ENCODE measurements around the gene ATP4B. TPM values are rescaled to one million over a fixed set of nuclear protein-coding genes. Genes with fewer than 3 reads are reported as not detected.

ATP4B gene
- total RNA-seq, 1 experiment from 2014 or later, result not detected

GRCh38 chr13:113611996-113612395 is 46.0 kb downstream of the ATP4B start:
- TF ChIP-seq E2F4 (CRISPR knock-in tag; IDR thresholded peaks at IDR 0.05; ENCODE audit: borderline replicate concordance, low read depth), result no peak
- no peak for TF ChIP-seq ZNF232 (CRISPR knock-in tag; IDR thresholded peaks at IDR 0.05)
- no peak for TF ChIP-seq ZNF281 (CRISPR knock-in tag; IDR thresholded peaks at IDR 0.05)
- TF ChIP-seq CBFB (CRISPR knock-in tag; IDR thresholded peaks at IDR 0.05; ENCODE audit: low read depth), result no peak
- no peak for TF ChIP-seq USF2 (CRISPR knock-in tag; IDR thresholded peaks at IDR 0.05)
- TF ChIP-seq RORB (CRISPR knock-in tag; IDR thresholded peaks at IDR 0.05), result no peak
- no peak for TF ChIP-seq SP1 (CRISPR knock-in tag; conservative IDR thresholded peaks at IDR 0.05)
- no peak for TF ChIP-seq GABPB1 (CRISPR knock-in tag; IDR thresholded peaks at IDR 0.05)
- no peak for TF ChIP-seq CTCF (IDR thresholded peaks at IDR 0.05)
- TF ChIP-seq AR (CRISPR knock-in tag; IDR thresholded peaks at IDR 0.05), result no peak
- TF ChIP-seq AFF4 (CRISPR knock-in tag; IDR thresholded peaks at IDR 0.05; ENCODE audit: borderline replicate concordance), result no peak
- TF ChIP-seq ZNF532 (CRISPR knock-in tag; IDR thresholded peaks at IDR 0.05; ENCODE audit: borderline replicate concordance), result no peak
- TF ChIP-seq OVOL2 (CRISPR knock-in tag; IDR thresholded peaks at IDR 0.05; ENCODE audit: borderline replicate concordance), result no peak
- no peak for TF ChIP-seq GTF2I (CRISPR knock-in tag; conservative IDR thresholded peaks at IDR 0.05)
- TF ChIP-seq SOX15 (CRISPR knock-in tag; IDR thresholded peaks at IDR 0.05), result no peak
- Mint-ChIP-seq H3K27ac (no peak overlapping the region), H3K36me3 (peaks cover 14% of the 10 kb centered on the region), H3K27me3 (ENCODE audit: low read depth) (no peaks in the 10 kb centered on the region), H3K4me3 (no peak overlapping the region), H3K9me3 (no peaks in the 10 kb centered on the region), H3K4me1 (peaks cover 10% of the 10 kb centered on the region)
- POLR2A ChIA-PET, result no interaction called here
- DNase-seq (ENCODE audit: low spot score) (no peak), ATAC-seq (no peak)
- CTCF ChIA-PET, result no interaction called here

Measured in WTC11 (cell line).